A549 (cell line): Measurements from ENCODE around the gene CYP21A2.

Source experiments
- BHLHE40 ChIP-seq: IDR thresholded peaks from 2 replicates; pipeline ENCODE4 v1.6.1; 2012; ENCODE audit warnings: low read depth, low read length, inconsistent platforms
- EP300 ChIP-seq, 2 experiments: fragments of >200 bp; sonication (Bioruptor Twin); formaldehyde crosslinking; IDR thresholded peaks; 2 replicates in 1 of 2; 3 replicates in 1 of 2; pipeline ENCODE4 v1.6.1; 2016 to 2017
- KDM1A ChIP-seq: fragments of 200-600 bp; sonication (generic); IDR thresholded peaks from 2 replicates; pipeline ENCODE4 v1.6.1; 2016; ENCODE audit warnings: low read depth, mild to moderate bottlenecking
- POLR2A ChIP-seq: IDR thresholded peaks from 2 replicates; pipeline ENCODE4 v1.6.1; 2012; ENCODE audit warnings: mild to moderate bottlenecking, low read length
- RNF2 ChIP-seq: fragments of 200-600 bp; sonication (generic); IDR thresholded peaks from 2 replicates; pipeline ENCODE4 v1.6.1; 2016; ENCODE audit warnings: low read depth, mild to moderate bottlenecking, antibody characterized with exemption, moderate library complexity, borderline replicate concordance
- SMC3 ChIP-seq: fragments of >200 bp; sonication (Bioruptor Twin); formaldehyde crosslinking; IDR thresholded peaks from 3 replicates; pipeline ENCODE4 v1.6.1; 2018; ENCODE audit warnings: inconsistent platforms
- ZNF302 ChIP-seq: fragments of 250-450 bp; sonication (Bioruptor Pico); IDR thresholded peaks from 2 replicates; pipeline ENCODE4 v1.9.0; 2021; ENCODE audit warnings: inconsistent platforms, mild to moderate bottlenecking, moderate library complexity
- TF ChIP-seq, protein P1 (sequence below): fragments of >200 bp; sonication (Bioruptor Twin); formaldehyde crosslinking; IDR thresholded peaks from 3 replicates; pipeline ENCODE4 v1.5.1; 2016
- TF ChIP-seq, protein P2 (sequence below): IDR thresholded peaks from 2 replicates; pipeline ENCODE4 v1.6.1; 2012
- TF ChIP-seq, protein P3 (sequence below): fragments of 200-600 bp; sonication (generic); IDR thresholded peaks from 2 replicates; pipeline ENCODE4 v1.6.1; 2016; ENCODE audit warnings: antibody characterized with exemption, mild to moderate bottlenecking, moderate library complexity

DNA sequence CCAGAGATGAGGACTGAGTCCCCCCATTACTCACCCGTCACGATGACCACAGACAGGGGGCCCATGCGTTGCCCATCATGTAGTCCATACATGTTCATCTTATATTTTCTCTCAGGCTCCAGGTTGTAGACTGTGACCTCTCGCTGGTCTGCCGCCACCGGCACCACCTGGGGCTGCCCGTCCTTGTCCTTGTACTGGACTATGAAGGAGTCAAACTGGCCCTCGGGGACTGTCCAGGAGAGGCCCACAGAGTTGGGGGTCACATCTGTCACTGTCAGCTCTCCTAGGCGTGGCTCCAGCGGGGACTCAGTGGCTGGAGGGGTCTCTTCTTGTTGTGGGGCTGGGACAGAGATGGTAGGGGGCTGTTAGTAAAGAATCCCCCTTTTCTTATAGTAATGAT lies 35.4 kb downstream of the CYP21A2 start:
- TF ChIP-seq POLR2A, result no peak
- TF ChIP-seq, protein P1, sequence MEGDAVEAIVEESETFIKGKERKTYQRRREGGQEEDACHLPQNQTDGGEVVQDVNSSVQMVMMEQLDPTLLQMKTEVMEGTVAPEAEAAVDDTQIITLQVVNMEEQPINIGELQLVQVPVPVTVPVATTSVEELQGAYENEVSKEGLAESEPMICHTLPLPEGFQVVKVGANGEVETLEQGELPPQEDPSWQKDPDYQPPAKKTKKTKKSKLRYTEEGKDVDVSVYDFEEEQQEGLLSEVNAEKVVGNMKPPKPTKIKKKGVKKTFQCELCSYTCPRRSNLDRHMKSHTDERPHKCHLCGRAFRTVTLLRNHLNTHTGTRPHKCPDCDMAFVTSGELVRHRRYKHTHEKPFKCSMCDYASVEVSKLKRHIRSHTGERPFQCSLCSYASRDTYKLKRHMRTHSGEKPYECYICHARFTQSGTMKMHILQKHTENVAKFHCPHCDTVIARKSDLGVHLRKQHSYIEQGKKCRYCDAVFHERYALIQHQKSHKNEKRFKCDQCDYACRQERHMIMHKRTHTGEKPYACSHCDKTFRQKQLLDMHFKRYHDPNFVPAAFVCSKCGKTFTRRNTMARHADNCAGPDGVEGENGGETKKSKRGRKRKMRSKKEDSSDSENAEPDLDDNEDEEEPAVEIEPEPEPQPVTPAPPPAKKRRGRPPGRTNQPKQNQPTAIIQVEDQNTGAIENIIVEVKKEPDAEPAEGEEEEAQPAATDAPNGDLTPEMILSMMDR, result no peak
- TF ChIP-seq, protein P2, sequence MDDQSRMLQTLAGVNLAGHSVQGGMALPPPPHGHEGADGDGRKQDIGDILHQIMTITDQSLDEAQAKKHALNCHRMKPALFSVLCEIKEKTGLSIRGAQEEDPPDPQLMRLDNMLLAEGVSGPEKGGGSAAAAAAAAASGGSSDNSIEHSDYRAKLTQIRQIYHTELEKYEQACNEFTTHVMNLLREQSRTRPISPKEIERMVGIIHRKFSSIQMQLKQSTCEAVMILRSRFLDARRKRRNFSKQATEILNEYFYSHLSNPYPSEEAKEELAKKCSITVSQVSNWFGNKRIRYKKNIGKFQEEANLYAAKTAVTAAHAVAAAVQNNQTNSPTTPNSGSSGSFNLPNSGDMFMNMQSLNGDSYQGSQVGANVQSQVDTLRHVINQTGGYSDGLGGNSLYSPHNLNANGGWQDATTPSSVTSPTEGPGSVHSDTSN, result no peak
- no peak for TF ChIP-seq KDM1A
- no peak for TF ChIP-seq SMC3
- TF ChIP-seq ZNF302 (CRISPR knock-in tag), result no peak
- no peak for TF ChIP-seq RNF2
- TF ChIP-seq BHLHE40, result no peak
- TF ChIP-seq EP300 (IDR thresholded peaks at IDR 0.05), result no peak
- TF ChIP-seq, protein P3, sequence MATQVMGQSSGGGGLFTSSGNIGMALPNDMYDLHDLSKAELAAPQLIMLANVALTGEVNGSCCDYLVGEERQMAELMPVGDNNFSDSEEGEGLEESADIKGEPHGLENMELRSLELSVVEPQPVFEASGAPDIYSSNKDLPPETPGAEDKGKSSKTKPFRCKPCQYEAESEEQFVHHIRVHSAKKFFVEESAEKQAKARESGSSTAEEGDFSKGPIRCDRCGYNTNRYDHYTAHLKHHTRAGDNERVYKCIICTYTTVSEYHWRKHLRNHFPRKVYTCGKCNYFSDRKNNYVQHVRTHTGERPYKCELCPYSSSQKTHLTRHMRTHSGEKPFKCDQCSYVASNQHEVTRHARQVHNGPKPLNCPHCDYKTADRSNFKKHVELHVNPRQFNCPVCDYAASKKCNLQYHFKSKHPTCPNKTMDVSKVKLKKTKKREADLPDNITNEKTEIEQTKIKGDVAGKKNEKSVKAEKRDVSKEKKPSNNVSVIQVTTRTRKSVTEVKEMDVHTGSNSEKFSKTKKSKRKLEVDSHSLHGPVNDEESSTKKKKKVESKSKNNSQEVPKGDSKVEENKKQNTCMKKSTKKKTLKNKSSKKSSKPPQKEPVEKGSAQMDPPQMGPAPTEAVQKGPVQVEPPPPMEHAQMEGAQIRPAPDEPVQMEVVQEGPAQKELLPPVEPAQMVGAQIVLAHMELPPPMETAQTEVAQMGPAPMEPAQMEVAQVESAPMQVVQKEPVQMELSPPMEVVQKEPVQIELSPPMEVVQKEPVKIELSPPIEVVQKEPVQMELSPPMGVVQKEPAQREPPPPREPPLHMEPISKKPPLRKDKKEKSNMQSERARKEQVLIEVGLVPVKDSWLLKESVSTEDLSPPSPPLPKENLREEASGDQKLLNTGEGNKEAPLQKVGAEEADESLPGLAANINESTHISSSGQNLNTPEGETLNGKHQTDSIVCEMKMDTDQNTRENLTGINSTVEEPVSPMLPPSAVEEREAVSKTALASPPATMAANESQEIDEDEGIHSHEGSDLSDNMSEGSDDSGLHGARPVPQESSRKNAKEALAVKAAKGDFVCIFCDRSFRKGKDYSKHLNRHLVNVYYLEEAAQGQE, result no peak
